Breast epithelium (tissue), 3 donors: Measurements from ENCODE around the gene FTMT.

Experiments
- CTCF ChIP-seq, 3 donors: fragments of 450-650 bp; IDR thresholded peaks; one replicate each; pipeline ENCODE4 v1.5.1; 2016 to 2017; ENCODE audit warnings: antibody characterized with exemption in 3 of 3, mild to moderate bottlenecking in 3 of 3, moderate library complexity in 3 of 3
- POLR2AphosphoS5 ChIP-seq, 3 donors: sonication (generic); formaldehyde crosslinking; IDR thresholded peaks; one replicate each; pipeline ENCODE4 v1.6.1; 2017; ENCODE audit warnings: antibody characterized with exemption in 3 of 3

- no peak for TF ChIP-seq CTCF (IDR thresholded peaks at IDR 0.05)
- TF ChIP-seq POLR2AphosphoS5 (IDR thresholded peaks at IDR 0.05): no peak
These were observed 21.2 kb downstream of the FTMT start for GRCh38 chr5:121872856-121873255.
